Islet precursor cell (in vitro differentiated cells): ENCODE data around the gene AMPD1.
A peak's percentile ranks its signal among the peaks of the same experiment; 100 is the strongest.

ENCODE experiments used
- DNase-seq: peaks from one replicate; pipeline ENCODE4 v3.0.0-alpha.2; 2018

The AMPD1 gene

GRCh38 chr1:114695430-114696058 lies at the start of gene AMPD1:
Gene AMPD1, minus strand, starts transcription at chr1:114695546. Its CDS starts 75 bp downstream, at chr1:114695471.
- no peak for DNase-seq

DNA sequence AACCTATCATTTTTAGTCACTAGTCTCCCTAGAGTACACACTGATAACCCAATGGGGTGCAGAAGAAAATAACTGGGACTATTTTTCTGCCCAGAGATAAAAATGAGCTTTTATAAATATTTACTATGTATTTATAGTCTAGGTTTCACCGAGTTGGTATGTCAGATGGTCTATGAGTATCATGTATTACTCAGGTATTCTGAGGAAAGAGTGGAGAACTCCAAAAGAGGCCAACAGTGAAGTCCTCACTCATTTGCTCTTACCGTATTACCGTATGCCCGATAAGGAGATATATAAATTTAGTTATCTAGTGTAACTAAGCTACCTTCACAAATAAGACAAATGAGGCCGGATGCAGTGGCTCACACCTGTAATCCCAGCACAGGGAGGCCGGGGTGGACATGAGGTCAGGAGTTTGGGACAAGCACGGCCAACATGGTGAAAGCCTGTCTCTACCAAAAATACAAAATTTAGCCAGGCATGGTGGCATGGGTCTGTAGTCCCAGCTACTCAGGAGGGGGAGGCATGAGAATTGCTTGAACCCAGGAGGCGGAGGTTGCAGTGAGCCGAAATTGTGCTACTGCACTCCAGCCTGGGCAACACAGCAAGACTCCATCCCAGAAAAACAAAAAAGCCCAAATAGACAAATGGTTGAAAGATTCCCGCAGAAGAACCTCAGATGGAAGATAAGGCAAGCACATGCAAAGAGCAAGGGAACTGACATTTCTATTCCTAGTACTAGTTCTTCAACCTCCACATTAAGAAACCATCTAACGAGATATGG lies 46.8 kb upstream of the AMPD1 start:
- no peak for DNase-seq

DNA sequence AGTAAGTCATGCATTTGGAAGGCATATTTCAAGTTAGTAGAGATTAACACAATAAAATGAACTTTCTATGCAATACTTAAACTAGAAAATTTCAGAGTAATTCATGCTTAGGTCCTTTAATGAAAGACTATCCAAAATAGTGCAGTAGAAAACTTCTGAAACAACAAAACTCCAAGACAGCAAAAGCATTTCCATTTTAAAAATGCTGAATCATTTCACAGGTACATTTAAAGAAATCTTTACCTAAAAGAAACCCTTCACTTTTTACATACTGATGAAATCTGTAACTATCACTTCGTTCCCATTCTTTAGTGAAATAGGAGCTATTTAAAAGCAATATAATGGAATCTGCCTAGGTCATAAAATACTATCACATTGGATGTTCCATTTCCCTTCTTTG lies 45.0 kb upstream of the AMPD1 start:
- no peak for DNase-seq

GRCh38 chr1:114737314-114737849 lies 42.0 kb upstream of the AMPD1 start:
- no peak for DNase-seq

DNA sequence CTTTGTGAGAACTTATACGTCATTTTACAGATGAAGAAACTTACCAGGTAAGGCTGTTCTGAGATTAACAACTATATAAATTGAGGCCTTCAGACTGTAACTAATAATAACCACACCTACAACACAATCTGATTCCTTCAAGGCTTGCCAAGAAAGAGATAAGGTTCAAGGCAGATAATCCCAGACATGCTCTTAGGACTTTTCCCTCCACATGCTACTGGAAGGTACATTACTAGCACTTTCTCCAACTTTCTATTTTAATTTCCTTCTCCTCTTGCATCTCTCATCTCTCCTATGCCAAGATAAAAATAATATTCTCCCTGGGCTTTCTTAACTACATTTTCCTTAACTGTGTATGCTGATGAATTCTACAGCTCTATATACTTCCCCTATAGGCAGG lies 40.1 kb upstream of the AMPD1 start:
- no peak for DNase-seq

GRCh38 chr1:114729782-114730181 lies 34.4 kb upstream of the AMPD1 start:
- DNase-seq: no peak

DNA sequence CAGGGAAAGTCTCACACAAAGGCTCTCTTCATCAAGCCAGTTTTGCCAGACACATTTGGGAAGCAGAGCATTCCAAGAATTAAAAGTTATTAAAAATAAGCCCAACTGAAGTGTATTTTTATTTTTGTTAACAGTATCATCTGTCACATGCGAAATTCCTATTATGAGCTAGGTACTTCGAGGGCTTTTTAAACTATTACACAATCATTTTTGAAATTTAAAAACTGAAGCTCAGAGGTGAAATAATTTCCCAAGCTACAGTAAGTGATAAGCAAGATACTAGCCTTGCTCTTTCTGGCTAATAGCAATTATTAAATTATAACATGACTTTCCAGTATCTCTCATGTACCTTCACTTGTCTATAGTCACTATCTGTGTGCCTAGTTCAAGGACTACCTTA lies 33.2 kb upstream of the AMPD1 start:
- no peak for DNase-seq

- no peak for DNase-seq
These were observed 29.9 kb upstream of the AMPD1 start for GRCh38 chr1:114725230-114725629.

- DNase-seq: no peak
These were observed 28.6 kb upstream of the AMPD1 start for GRCh38 chr1:114723915-114724314.

DNA sequence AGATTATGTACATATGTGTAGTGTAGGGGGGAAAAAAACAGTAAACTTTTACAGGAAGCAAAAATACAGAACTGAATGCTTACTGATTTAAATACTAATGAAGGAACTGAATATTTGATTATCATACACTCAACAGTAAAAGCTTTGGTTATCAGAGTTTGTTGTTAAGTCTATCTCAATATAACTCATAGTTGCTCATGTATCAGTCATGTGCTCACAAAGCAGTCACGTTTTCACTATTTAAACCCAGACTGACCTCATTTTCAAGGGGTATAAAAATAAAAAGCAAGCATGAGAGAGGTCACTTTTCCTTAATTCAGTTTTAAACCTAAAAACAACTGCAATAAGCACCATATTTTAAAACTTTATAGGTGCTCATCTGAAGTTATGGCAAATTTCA lies 28.1 kb upstream of the AMPD1 start:
- DNase-seq: no peak

- DNase-seq: no peak
These were observed 25.1 kb upstream of the AMPD1 start for GRCh38 chr1:114720492-114720891.

DNA sequence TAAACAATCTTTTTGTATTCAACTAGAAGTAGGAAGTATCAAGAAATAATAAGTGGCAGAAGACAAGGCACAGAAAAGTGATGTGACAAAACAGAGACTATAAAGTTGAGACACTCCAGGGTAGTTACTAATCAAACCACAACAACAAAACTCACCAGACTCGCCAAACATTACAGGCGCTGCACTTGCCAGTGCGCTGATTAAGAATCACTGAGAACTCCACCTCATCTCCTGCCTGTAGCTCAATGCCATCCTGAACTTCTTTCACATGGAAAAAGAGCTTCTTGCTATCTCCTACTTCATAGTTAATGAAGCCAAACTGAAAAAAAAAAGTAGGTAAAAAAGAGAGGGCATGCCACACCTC lies 24.1 kb upstream of the AMPD1 start:
- no peak for DNase-seq

DNA sequence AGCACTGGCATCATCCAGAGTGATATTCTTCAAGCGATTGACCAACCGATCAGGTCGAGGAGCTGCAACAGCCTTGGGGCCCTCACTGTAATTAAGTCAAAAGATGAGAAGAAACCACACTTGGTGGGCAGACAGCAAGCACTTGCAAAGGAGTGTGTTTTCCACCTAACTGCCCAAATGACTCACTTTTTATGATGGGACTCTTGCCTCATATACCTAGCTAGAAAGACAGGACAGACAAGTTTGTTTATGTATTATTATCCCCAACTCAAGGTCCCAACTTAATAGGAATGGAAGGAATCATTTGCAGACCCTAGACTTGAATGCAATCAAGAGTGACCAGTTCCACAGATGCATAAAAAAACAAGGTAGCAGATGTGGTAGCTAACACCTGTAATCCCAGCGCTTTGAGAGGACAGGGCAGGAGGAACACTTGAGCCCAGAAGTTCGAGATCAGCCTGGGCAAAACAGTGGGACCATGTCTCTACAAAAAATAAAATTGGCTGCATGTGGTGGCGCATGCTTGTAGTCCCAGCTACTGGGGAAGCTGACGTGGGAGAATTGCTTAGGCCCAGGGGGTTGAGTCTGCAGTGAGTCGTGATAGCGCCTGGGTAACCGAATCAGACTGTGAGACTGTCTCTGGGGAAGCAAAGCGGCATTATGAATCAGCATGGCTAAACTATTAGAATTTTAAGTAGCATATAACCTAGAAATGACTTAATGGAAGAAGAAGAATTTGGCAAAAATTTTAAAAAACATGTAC lies 23.5 kb upstream of the AMPD1 start:
- DNase-seq: peak; percentile 66

DNA sequence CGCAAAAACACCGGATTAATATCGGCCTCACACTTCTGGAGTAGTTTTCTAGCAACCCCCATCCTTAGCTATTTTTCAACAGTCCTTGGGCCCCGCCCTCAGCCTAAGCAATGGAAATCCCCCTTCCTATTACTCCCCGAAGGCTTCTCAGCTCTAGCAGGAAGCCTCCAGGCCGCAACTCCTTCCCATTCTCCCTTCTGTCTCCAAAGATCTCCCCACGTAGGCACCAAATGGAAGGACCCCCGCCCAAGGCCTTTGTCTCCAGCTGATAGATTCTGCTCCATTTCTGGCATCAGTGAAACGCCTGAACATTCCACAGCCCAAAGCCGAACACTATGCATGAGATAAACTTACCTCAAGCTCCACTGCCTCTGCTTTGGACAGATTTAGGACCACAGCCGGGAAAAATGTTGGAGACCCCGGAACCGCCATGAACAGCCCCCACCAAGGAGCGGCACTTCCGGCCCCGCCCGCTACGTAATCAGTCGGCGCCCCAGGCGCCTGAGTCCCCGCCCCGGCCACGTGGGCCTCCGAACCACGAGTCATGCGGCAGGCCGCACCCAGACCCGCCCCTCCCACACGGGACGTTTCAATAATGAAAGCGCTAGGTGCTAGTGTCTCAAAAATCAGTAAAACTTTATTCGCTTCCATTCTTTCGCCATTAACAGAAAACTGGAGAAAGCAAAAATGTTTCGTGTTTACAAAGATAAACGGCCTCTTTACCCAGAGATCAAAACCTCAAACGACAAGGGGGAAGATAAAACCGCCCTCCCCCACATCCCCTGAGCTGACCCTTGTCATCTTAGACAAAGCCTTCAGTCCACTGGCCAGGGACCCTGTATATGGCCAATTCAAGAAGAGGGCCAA lies 21.2 kb upstream of the AMPD1 start, which contains the start of gene NRAS:
TSS of gene NRAS (minus strand) at position 468 of the 867 bp plus-strand sequence. CDS start 611 bp downstream, outside the sequence.
- DNase-seq: peak; percentile 95

- no peak for DNase-seq
These were observed 20.6 kb upstream of the AMPD1 start for GRCh38 chr1:114715952-114716303.

- DNase-seq: no peak
These were observed 17.6 kb upstream of the AMPD1 start for GRCh38 chr1:114712977-114713376.

- DNase-seq: no peak
These were observed 15.0 kb upstream of the AMPD1 start for GRCh38 chr1:114710360-114710759.

GRCh38 chr1:114707604-114708003 lies 12.3 kb upstream of the AMPD1 start:
- DNase-seq: no peak

DNA sequence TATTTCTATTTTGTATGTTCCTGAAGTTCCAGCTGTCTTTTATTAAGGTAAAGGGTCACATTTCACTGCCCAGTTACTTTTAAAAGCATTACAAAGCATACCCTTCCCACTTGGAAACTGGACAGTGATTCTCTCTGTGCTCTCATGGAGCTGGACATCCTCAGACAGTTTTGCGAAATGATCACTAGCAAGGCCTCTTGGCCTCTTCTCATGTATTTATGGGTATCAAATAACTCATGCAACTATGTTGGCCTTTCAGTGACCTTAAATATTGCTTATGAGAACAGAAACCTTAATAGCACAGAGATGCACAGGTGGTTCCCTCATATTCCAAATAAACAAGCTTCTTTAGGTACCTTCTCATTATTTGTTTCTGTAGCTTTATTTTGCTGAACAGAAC lies 7.9 kb upstream of the AMPD1 start:
- no peak for DNase-seq

DNA sequence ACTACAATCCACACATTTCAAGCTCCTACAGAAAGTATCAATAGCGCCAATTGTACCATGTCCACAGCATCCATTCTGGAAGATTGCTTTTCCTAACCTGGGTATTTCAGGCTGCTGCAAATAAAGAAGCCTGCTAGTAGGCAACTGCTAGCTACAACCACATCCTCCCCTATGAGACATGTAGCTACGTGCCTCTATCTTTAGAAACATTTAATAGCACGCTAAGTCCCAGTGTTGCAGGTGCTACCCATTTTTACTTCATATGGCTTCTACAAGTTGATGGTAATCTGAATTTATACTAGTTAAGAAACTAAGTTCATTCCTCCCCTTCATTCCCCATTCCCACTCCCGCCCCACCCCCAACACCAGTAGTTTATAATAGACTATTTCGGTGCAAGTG lies 7.4 kb upstream of the AMPD1 start:
- no peak for DNase-seq

- no peak for DNase-seq
These were observed 6.6 kb upstream of the AMPD1 start for GRCh38 chr1:114701931-114702330.

GRCh38 chr1:114700036-114700600 lies 4.8 kb upstream of the AMPD1 start:
- DNase-seq: no peak
